GM13976 (cell line): ENCODE data around the gene TSEN54.
A peak's percentile ranks its signal among the peaks of the same experiment; 100 is the strongest.

Experiments
- DNase-seq: peaks from one replicate; pipeline ENCODE4 v3.0.0; 2012; ENCODE audit warnings: low spot score
- CTCF ChIP-seq: IDR thresholded peaks from 2 replicates; pipeline ENCODE4 v1.5.1; 2012; ENCODE audit warnings: borderline replicate concordance, mild to moderate bottlenecking; ENCODE audit not compliant: insufficient read depth; ENCODE audit errors: extremely low read depth, missing control alignments, control extremely low read depth
- in situ Hi-C: fragments of 300-500 bp; cut with MboI; formaldehyde crosslinking; loops from one replicate; pipeline ENCODE4 v1.12.0; 2022; ENCODE audit warnings: low sequenced_read_pairs, mixed read lengths, inconsistent platforms; ENCODE audit not compliant: unreplicated experiment

The TSEN54 gene

GRCh38 chr17:75512926-75513640 is 3.2 kb upstream of the TSEN54 start:
- DNase-seq, result no peak
- no peak for TF ChIP-seq CTCF
- in situ Hi-C loops, result no loop called here

- TF ChIP-seq CTCF, result no peak
- in situ Hi-C loops, result no loop called here
- no peak for DNase-seq
Observed at GRCh38 chr17:75513641-75514000, 2.7 kb upstream of the TSEN54 start.

GRCh38 chr17:75514299-75514918 is 1.9 kb upstream of the TSEN54 start:
- TF ChIP-seq CTCF, result no peak
- in situ Hi-C loops, result no loop called here
- DNase-seq, result no peak

GRCh38 chr17:75514919-75515495 is 1.3 kb upstream of the TSEN54 start:
- in situ Hi-C loops, result no loop called here
- no peak for DNase-seq

GRCh38 chr17:75515496-75516254 is 653 bp upstream of the TSEN54 start, which contains the start of gene CASKIN2:
Gene CASKIN2, minus strand, starts transcription at chr17:75515537. Its CDS starts 1,733 bp downstream, at chr17:75513804.
- DNase-seq, result peak; percentile 95
- peak; percentile 93 for TF ChIP-seq CTCF
- in situ Hi-C loops, result no loop called here

More at GRCh38 chr17:75514919-75515495, 1.3 kb upstream of the TSEN54 start:
- TF ChIP-seq CTCF, result no peak

- no peak for TF ChIP-seq CTCF
- in situ Hi-C loops, result no loop called here
- no peak for DNase-seq
Observed at GRCh38 chr17:75516619-75517296, 430 bp downstream of the TSEN54 start.
